ENCODE measurements around the gene SLC35D3.
"Not testable (repeated sequence)": the region's sequence is repeated elsewhere in the genome, so short reads cannot be mapped to it uniquely, and the experiment has no call there.

SLC35D3 gene, protein sequence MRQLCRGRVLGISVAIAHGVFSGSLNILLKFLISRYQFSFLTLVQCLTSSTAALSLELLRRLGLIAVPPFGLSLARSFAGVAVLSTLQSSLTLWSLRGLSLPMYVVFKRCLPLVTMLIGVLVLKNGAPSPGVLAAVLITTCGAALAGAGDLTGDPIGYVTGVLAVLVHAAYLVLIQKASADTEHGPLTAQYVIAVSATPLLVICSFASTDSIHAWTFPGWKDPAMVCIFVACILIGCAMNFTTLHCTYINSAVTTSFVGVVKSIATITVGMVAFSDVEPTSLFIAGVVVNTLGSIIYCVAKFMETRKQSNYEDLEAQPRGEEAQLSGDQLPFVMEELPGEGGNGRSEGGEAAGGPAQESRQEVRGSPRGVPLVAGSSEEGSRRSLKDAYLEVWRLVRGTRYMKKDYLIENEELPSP

DNA sequence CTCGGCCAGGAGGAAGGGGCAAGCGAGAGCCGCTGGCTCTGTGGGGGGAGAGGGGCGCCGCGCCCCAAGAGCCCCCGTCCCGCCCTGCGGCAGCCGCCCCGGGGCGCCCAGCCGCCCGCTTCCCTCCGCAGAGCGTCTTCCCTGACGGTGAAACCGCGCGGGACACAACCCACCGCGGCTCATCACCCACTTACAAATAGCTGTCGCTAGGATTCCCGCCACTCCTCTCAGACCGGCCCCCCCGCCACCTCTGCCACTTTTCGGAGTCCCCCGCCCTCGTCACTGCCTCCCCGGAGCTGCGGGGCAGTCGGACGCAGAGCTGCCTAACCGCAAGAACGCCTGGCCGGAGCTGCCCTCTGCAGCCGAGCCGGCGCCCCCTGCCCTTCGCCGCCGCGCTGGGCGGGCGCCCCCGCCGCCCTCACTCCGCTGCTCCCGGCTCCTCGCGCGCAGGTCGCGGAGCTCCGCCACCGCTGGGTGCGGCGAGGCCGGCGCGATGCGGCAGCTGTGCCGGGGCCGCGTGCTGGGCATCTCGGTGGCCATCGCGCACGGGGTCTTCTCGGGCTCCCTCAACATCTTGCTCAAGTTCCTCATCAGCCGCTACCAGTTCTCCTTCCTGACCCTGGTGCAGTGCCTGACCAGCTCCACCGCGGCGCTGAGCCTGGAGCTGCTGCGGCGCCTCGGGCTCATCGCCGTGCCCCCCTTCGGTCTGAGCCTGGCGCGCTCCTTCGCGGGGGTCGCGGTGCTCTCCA, at the start of gene SLC35D3:
Gene SLC35D3, plus strand, starts transcription at position 366 of the 749 bp plus-strand sequence. Its CDS starts 128 bp downstream, at position 494.
- DNase-seq (ENCODE audit: low read depth in 2 of 2), result no peak

DNA sequence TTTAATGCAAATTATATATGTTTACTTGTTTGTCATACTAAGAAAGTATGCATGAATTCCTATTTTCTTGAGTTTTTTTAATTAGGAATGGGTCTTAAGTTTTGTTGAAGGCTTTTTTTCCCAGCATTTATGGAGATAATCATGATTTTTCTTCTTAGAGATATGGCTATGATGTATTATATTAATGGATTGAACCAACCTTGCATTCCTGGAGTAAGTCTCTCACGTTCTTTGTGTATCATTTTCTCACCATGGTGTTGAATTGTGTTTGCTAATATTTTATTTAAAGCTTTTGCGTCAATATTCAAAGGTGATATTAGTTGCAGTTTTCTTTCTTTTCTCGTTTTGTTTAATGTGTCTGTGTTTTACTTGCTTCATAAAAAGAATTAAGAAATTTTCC, 48.4 kb upstream of the SLC35D3 start:
- DNase-seq (ENCODE audit: low read depth in 2 of 2), result no peak

DNA sequence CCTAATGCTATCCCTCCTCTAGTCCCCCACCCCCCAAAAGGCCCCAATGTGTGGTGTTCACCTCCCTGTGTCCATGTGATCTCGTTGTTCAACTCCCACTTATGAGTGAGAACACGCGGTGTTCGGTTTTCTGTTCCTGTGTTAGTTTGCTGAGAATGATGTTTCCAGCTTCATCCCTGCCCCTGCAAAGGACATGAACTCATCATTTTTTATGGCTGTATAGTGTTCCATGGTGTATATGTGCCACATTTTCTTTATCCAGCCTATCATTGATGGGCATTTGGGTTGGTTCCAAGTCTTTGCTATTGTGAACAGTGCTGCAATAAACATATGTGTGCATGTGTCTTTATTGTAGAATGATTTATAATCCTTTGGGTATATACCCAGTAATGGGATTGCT, 45.6 kb upstream of the SLC35D3 start:
- not testable (repeated sequence) for DNase-seq (ENCODE audit: low read depth in 2 of 2)

DNA sequence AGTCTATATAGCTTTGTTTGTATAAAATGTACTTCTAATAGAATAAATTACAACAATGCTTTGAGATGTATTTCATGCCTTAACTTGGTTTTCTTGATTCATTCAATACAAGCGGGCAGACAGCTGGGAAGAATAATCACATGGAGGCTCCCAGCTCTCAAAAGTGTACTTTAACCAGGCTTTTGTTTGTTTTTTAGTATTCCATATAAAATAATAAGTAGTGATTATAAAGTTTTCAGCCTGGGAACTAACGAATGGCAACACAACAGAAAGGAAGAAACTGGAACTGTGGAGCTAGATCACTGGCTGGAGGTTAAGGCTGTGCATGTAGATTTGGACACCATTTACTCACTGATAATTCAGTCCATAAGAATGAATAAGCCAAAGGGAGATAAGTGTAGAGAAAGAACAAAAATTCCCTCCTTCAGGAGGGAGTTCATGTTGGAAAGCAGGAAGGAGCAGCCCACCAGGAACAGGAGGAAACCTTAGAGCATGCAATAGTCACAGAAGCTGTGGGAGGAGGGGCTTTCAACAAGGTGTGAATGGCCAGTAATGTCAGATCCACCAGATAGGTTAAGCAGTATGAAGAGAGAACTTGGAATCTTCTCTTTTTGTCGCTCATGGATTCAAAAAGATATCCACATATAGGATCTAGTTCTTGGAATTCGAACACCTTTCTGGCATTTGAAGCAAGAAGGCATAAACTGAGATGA, 41.2 kb upstream of the SLC35D3 start:
- no peak for DNase-seq (ENCODE audit: low read depth in 2 of 2)

DNA sequence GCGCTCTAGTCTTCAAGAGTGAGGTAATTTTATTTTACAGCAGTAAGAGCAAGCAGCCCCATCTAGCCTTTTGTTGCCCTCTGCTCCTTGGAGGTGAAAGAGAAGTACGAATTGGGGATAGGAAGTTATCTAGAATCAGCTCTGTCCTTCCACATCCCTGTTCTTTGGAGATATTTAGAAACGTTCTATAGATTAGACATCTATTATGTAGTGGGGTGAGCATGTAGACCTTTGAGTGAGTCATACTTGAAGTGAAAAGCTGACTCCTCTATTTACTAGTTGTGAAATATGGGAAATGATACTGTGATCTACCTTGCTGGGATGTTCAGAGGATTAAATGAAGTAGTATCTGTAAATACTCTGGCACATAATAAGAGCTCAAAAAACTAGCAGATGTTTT, 36.0 kb upstream of the SLC35D3 start:
- no peak for DNase-seq (ENCODE audit: low read depth in 2 of 2)

DNA sequence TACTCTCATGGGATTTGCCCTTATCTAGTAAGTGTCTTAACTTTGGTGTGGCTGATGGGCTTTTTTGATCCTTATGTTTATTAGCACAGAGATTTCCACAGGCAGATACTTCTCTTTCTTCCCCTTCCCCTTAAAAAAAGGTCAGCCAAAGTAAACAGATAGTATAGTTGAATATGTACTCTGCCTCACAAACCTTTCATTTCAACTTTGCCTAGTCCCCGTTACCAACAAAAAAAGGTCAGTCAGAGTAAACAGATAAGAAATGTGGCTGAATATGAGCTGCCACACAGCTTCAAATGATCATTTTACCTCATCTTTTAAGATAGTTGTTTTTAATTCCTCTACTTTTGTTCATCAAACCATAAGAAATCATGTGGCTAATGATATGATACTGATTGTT, 34.1 kb upstream of the SLC35D3 start:
- DNase-seq (ENCODE audit: low read depth in 2 of 2), result no peak

DNA sequence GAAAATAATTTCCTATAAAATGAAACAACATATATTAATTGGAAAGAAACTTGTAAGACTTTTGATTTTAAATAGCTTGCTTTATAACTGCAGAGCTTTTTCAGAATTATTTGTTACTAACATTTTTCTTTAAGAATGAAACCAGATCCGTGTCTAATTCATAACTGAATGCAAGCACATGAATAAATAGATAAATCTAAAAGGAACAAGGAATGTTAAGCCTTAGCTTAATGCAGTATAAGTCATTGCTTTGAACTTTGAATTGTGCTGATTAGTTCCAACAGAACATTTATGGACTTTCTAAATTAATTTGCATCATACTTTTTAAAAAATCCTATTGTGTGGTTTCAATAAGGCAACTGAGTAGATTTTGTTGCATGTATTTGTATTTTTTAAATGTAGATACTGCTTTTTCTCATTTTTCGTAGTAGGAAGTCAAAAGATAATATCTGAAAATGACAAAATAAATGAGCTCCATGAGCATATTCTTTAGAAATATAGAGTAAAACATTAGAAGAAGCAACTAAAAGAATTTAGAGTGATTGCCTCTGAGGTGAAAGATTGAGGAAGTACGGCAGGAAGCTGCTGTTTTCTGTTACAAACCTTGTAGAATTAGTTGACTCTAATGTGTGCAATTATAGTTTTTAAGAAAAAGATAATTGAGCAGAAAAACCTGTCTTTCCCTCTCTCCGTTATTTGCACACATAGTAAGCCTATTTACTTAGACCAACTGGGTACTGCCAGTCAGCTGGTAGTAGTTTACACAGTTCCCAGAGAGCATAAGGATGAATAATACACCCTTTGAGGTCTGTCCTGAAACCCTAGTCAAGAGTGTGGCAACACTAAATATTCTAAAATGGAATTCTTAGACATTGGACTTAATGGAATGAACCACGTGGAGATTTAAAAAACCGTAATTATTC, 32.6 kb upstream of the SLC35D3 start:
- DNase-seq (ENCODE audit: low read depth in 2 of 2), result no peak

DNA sequence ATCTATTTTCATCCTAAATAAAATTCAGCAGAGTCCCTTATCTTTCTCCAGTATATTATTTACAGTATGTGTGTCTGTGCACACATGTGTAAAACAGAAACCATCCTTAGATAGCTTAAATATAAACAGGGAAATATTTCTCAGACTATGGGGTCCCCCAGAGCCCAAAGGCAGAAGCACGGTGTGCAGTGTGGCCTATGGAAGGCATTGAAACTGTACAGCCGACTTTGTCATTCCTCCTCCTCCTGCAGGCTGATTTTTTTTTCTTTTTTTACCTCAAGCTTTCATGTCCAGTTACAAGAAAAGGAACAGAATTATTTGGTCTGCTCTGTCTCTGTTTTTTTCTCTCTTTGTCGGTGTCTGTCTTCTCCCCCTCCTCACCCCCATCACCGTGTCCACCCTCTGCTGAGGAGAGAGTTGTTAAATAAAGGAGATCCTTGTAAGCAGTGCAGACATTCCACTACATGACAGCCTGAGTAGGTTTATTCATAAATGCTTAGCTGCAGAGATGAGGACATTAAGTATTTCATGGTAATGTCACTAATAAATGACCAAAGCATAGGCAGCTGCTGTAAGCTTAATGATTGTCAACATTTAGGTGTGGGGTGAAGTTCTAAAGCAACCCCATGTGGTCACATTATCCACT, 31.8 kb upstream of the SLC35D3 start:
- no peak for DNase-seq (ENCODE audit: low read depth in 2 of 2)

DNA sequence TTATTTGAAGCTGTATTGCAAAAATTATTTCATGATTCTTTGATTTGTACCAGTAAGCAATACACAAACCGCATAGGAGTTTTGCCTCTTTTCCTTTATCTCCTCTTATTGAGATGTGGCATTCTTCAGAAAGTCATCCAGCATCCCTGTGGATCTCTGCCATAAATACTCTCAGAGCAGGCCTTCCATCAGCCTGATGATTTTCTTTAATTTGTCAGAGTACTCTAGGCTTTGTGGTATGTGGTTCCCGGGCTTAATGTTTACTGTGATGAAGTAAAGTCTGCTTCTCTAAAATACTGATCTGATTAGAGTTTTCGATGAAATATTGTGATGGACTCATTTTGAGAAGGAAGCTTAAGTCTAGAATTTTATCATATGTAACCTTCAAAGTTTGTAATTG, 31.1 kb upstream of the SLC35D3 start:
- no peak for DNase-seq (ENCODE audit: low read depth in 2 of 2)

DNA sequence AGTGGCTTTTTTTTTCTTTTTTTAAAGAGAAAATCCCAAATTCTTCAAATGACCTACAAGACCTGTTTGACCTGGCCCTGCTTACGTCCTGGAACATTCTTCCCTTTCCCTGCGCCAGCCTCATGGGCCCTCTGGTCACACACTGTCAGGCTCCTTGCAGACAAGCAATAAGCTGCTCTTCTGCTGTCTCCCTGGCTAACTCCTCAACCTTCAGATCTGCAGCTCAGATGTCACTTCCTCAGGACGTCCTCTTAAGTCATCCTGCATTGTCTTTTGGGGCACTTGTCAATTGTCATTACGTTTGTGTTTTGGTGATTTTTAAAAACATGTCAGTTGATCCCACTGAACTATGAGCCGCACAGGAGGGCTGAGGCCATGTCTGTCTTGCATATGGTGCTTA, 28.9 kb upstream of the SLC35D3 start:
- no peak for DNase-seq (ENCODE audit: low read depth in 2 of 2)

DNA sequence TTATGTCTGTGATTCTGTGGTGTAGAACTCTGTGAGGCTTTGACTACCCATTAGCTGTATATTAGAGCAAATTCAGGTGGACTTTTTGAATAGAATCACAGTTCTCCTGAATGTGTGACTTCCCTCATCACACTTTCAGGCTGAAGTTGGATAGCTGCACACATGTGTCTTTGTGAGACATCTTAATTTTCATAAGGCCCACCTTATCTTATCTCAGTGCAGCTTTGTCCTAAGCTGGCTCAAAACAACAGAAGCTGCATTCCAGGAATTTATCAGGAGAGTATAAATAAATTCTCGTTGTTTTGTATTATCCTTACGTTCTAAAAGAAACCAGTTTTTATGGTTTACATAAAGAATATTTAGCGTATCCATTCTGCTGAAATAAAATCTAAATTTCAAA, 26.2 kb upstream of the SLC35D3 start:
- no peak for DNase-seq (ENCODE audit: low read depth in 2 of 2)

DNA sequence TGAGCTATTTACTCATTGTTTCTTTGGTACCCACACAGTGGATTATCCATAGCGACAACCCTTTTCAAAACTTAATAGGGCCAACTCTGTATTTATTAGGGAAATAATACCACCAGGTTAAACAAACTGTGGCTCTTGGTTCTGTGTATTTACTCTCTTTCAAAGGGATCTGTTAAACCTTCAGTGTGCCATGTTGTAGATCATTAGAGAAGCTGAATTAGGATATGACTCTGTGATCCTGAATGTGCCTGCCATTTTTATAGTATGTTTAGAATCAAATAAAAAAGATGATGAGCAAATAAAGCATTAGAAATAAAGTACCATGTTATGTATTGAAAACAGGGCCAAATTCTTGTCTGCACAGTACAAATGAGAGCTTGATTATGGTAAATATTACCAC, 25.0 kb upstream of the SLC35D3 start:
- DNase-seq (ENCODE audit: low read depth in 2 of 2), result no peak

DNA sequence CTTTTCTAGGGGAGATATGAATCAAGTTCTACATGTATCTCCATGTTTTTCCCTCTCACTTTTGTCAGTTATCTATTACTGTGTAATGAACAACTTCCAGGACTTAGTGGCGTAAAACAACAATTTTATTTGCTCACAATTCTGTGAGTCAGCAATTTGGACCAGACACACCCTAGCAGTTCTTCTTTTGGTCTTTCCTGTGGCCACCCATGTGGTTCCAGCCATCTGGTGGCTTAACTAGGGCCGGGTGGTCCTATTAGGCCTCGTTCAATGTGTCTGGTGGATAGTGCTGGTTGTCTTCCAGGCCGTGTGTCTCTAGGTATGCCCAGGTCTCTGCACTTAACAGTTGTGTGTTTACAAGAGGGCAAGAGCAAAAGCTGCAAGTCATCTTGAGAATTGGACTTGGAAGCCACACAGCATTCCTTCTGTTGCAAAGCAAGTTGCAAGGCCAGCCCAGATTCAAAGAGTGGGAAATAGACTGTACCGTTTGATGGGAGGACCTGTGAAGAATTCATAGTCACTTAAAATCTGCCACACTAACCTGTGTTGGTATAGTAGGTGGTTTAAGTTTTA, 20.8 kb upstream of the SLC35D3 start:
- DNase-seq (ENCODE audit: low read depth in 2 of 2), result no peak

DNA sequence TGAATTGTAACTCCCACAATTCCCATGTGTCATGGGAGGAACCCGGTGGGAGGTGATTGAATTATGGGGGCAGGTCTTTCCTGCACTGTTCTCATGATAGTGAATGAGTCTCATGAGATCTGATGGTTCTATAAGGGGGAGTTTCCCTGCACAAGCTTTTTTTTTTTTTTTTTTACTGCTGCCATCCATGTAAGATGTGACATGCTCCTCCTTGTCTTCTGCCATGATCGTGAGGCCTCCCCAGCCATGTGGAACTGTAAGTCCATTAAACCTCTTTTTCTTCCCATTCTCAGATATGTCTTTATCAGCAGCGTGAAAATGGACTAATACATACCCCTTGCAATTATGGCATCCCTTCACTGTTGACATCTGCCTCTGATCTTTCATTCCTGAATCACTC, 17.6 kb upstream of the SLC35D3 start:
- not testable (repeated sequence) for DNase-seq (ENCODE audit: low read depth in 2 of 2)

DNA sequence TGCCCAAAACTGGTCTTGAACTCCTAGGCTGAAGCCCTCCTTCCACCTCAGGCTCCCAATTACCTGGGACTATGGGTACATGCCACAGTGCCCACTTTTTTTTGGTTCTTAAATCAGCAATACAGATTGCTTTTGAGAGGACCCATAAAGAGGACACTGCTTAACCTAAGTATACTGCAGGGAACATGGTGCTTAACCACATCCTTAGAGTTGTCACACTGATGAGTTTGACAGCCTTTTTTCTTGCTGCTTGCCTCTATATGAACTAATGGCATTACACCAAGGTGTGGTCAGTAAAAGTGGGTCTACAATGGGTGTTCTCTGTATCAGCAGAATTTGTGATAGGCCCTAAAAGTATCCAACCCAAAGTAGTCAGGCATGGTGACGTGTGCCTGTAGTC, 7.2 kb upstream of the SLC35D3 start:
- DNase-seq (ENCODE audit: low read depth in 2 of 2), result no peak

DNA sequence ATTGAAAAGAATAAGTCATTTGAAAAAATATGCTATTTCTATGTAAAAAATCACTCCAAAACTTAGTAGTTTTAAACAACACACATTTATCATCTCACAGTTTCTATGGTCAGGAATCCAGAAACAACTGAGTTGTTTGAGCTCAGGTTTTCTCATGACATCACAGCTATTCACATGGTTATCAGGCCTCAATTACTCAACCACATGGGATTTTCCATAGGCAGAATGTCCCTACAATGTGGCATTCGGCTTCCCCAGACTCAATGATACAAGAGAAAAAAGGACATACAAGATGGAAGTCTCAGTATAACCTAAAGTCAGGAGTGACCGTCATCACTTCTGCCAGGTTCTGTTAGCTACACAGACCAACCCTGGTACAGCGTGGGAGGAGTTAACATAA, 3.4 kb upstream of the SLC35D3 start:
- DNase-seq (ENCODE audit: low read depth in 2 of 2), result no peak

DNA sequence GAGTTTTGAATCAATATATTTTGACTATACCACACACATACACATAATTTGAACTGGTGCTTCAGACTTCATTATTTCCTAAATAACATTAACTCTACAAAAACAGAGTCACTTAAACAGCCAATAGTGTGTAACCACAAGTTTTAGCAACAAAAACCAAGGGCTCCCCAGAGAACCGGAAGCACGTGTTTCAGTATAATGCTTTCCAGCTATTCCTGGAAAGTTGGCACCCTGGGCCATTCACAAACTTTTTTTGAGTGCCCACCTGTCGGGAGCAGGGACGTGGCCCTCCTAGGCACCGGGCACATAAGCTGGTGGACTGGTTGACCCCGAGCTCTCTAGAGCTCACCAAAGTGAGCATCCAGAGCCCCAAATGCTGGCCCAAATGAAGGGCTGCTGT, 1.9 kb upstream of the SLC35D3 start:
- no peak for DNase-seq (ENCODE audit: low read depth in 2 of 2)

DNA sequence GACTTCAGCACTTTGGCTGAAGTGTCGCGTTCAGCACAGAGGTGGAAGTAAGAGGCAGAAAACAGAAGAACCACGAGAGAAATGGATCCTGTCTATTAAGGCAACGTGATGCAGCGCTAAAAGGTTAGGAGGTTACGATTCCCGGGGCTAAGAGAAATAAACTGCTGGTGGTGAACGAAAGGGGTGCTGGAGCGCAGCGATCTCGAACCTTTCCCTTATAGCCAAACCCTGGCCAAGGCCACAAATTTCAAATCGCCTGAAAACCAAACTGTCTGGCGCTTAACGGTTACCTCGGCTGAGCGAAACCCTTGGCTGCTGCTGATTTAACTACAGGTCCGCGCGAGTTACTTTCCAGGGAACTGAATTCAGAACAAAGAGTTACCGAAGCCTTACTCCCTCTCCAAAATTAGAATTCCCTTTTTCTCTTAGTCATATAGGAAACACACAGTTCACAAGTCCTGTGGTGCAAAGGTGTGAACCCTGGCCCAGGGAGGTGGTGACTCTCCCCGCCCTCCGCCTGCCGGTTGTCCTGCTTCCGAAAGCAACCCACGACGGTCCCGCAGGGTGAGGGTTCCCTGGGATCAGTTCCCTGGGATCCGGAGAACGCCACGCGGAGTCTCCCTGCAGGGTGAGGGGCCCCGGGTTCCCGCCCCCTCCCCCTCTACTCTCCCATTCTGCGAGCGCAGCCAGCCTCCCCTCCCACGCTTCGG, 1.3 kb upstream of the SLC35D3 start:
- DNase-seq (ENCODE audit: low read depth in 2 of 2), result no peak

DNA sequence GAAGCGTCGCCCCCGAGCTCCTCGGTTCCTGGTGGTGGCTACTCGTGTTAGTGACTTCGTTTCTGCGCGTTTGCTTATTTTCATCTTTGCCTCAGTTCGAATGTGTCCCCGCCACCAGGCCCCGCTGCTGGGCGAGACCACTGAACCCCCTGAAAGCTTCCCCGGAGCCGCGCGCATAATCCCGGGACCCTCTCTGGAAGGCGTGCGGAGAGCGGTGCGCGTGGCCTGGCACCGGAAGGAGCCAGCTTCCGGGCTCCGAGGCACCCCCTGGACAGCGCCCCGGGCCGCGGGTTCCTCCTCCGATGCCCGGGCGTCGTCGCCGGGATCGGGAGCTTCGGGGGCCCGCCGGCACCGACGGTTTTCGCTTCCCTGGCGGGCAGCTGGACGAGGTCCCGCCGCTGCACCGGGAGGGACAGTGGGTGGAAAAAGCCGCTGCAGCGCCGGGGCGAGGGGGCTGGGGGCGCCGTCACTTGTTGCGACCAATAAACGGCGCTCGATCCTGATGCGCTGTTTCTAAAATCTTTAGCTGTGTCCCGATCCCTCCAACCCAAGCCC, 643 bp upstream of the SLC35D3 start:
- DNase-seq (ENCODE audit: low read depth in 2 of 2), result no peak

DNA sequence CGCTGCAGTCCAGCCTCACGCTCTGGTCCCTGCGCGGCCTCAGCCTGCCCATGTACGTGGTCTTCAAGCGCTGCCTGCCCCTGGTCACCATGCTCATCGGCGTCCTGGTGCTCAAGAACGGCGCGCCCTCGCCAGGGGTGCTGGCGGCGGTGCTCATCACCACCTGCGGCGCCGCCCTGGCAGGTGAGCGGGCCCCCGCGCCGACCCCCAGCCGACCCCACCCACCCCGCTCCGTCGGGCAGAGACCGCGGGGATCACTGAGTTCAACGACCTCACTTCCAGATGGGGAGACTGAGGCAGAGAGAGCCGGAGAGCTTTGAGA, 545 bp downstream of the SLC35D3 start:
- no peak for DNase-seq (ENCODE audit: low read depth in 2 of 2)
